ENCODE results near the gene UBAC1. TPM values are rescaled to one million over a fixed set of nuclear protein-coding genes. Genes with fewer than 3 reads are reported as not detected.

Gene UBAC1
- total RNA-seq, 1 donor from 2014 or later, result 57.9 TPM

- Histone ChIP-seq H3K4me3 (no peak overlapping the region), H3K27me3 (no peaks in the 10 kb centered on the region), H3K4me1 (peaks cover under 1% of the 10 kb centered on the region), H3K36me3 (no peaks in the 10 kb centered on the region), H3K27ac (no peak overlapping the region), H3K9me3 (no peaks in the 10 kb centered on the region)
- intact Hi-C loops (cut with DNase I), result no loop called here
- no peak for DNase-seq (ENCODE audit: extremely low spot score in 2 of 2)
- TF ChIP-seq POLR2AphosphoS5 (IDR thresholded peaks at IDR 0.05; ENCODE audit: insufficient read depth in 1 of 2, low read depth in 1 of 2), result no peak
- TF ChIP-seq POLR2A (IDR thresholded peaks at IDR 0.05), result no peak
- no peak for TF ChIP-seq CTCF (IDR thresholded peaks at IDR 0.05)
These were observed 12.4 kb upstream of the UBAC1 start for GRCh38 chr9:135973277-135974219.

GRCh38 chr9:135971892-135972291 is 10.7 kb upstream of the UBAC1 start:
- no peak for DNase-seq (ENCODE audit: extremely low spot score in 2 of 2)
- H3K4me3 ChIP-seq, result no peak overlapping the region
- no peaks in the 10 kb centered on the region for H3K27me3 ChIP-seq
- H3K9me3 ChIP-seq, result no peaks in the 10 kb centered on the region
- intact Hi-C loops (cut with DNase I), result loop anchor here (2.0 kb wide), 1 partner anchor 151 kb away; no protein-coding TSS in a partner anchor
- H3K36me3 ChIP-seq, result no peaks in the 10 kb centered on the region
- TF ChIP-seq POLR2A (IDR thresholded peaks at IDR 0.05), result no peak
- TF ChIP-seq CTCF (IDR thresholded peaks at IDR 0.05), result no peak
- TF ChIP-seq POLR2AphosphoS5 (IDR thresholded peaks at IDR 0.05; ENCODE audit: insufficient read depth in 1 of 2, low read depth in 1 of 2), result no peak
- no peak overlapping the region for H3K27ac ChIP-seq
- H3K4me1 ChIP-seq, result peaks cover 9% of the 10 kb centered on the region

GRCh38 chr9:135971111-135971766 is 10.1 kb upstream of the UBAC1 start:
- TF ChIP-seq POLR2AphosphoS5 (IDR thresholded peaks at IDR 0.05; ENCODE audit: insufficient read depth in 1 of 2, low read depth in 1 of 2) (no peak), CTCF (IDR thresholded peaks at IDR 0.05) (no peak), POLR2A (IDR thresholded peaks at IDR 0.05) (no peak)
- Histone ChIP-seq H3K9me3 (no peaks in the 10 kb centered on the region), H3K4me1 (peaks cover 9% of the 10 kb centered on the region), H3K4me3 (no peak overlapping the region), H3K27me3 (no peaks in the 10 kb centered on the region), H3K27ac (no peak overlapping the region), H3K36me3 (no peaks in the 10 kb centered on the region)
- DNase-seq (ENCODE audit: extremely low spot score in 2 of 2), result no peak
- intact Hi-C loops (cut with DNase I), result loop anchor here (2.0 kb wide), 1 partner anchor 152 kb away; no protein-coding TSS in a partner anchor

GRCh38 chr9:135970128-135970815 is 9.1 kb upstream of the UBAC1 start:
- TF ChIP-seq POLR2AphosphoS5 (IDR thresholded peaks at IDR 0.05; ENCODE audit: insufficient read depth in 1 of 2, low read depth in 1 of 2), result no peak
- no peak for TF ChIP-seq POLR2A (IDR thresholded peaks at IDR 0.05)
- TF ChIP-seq CTCF (IDR thresholded peaks at IDR 0.05), result no peak
- DNase-seq (ENCODE audit: extremely low spot score in 2 of 2), result no peak
- intact Hi-C loops (cut with DNase I), result loop anchor here (2.0 kb wide), 1 partner anchor 153 kb away; no protein-coding TSS in a partner anchor
- Histone ChIP-seq H3K27me3 (no peaks in the 10 kb centered on the region), H3K4me3 (no peak overlapping the region), H3K4me1 (peaks cover 9% of the 10 kb centered on the region), H3K9me3 (no peaks in the 10 kb centered on the region), H3K27ac (no peak overlapping the region), H3K36me3 (no peaks in the 10 kb centered on the region)

Data from vagina (tissue), 2 donors.